Prostate gland (tissue), 2 donors: ENCODE results near the gene LRP4.

Experiments
- POLR2AphosphoS5 ChIP-seq: sonication (generic); formaldehyde crosslinking; IDR thresholded peaks from one replicate; pipeline ENCODE4 v1.6.1; 2017; ENCODE audit warnings: antibody characterized with exemption
- TF ChIP-seq, protein P1 (sequence below), 4 experiments: fragments of 200-600 bp in 2 of 4; fragments of 450-650 bp in 2 of 4; sonication (generic) in 2 of 4; IDR thresholded peaks; 1 replicate in 3 of 4; 2 replicates in 1 of 4; pipeline ENCODE4 v1.5.1; 2016 to 2019; ENCODE audit warnings: antibody characterized with exemption in 4 of 4, mild to moderate bottlenecking in 2 of 4, moderate library complexity in 2 of 4

DNA sequence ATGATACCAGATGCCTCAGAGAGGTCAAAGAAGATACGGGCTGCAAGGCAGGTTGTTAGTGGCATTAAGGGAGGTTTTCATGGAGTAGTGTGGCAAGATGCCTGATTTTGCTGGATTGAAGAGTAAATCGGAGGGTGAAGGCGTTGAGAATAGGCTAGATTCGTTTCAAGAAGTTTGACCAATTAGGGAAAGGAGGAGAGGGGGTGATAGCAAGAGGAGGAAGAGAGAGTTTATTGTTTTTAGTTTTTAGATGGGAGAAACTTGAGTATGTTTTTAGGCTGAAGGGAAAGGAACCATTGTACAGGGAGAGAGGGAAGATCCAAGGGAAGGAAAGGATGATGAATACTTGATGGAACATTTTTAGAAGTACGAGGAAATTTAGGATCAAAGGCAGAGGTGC lies 34.7 kb upstream of the LRP4 start:
- TF ChIP-seq, protein P1, sequence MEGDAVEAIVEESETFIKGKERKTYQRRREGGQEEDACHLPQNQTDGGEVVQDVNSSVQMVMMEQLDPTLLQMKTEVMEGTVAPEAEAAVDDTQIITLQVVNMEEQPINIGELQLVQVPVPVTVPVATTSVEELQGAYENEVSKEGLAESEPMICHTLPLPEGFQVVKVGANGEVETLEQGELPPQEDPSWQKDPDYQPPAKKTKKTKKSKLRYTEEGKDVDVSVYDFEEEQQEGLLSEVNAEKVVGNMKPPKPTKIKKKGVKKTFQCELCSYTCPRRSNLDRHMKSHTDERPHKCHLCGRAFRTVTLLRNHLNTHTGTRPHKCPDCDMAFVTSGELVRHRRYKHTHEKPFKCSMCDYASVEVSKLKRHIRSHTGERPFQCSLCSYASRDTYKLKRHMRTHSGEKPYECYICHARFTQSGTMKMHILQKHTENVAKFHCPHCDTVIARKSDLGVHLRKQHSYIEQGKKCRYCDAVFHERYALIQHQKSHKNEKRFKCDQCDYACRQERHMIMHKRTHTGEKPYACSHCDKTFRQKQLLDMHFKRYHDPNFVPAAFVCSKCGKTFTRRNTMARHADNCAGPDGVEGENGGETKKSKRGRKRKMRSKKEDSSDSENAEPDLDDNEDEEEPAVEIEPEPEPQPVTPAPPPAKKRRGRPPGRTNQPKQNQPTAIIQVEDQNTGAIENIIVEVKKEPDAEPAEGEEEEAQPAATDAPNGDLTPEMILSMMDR (IDR thresholded peaks at IDR 0.05): no peak
- no peak for TF ChIP-seq POLR2AphosphoS5
